GM19238 (cell line): ENCODE measurements around the gene NAGLU.

Experiments used
- DNase-seq: peaks from one replicate; pipeline ENCODE4 v3.0.0; 2011; ENCODE audit warnings: low spot score; ENCODE audit not compliant: insufficient read length

The NAGLU gene

DNA sequence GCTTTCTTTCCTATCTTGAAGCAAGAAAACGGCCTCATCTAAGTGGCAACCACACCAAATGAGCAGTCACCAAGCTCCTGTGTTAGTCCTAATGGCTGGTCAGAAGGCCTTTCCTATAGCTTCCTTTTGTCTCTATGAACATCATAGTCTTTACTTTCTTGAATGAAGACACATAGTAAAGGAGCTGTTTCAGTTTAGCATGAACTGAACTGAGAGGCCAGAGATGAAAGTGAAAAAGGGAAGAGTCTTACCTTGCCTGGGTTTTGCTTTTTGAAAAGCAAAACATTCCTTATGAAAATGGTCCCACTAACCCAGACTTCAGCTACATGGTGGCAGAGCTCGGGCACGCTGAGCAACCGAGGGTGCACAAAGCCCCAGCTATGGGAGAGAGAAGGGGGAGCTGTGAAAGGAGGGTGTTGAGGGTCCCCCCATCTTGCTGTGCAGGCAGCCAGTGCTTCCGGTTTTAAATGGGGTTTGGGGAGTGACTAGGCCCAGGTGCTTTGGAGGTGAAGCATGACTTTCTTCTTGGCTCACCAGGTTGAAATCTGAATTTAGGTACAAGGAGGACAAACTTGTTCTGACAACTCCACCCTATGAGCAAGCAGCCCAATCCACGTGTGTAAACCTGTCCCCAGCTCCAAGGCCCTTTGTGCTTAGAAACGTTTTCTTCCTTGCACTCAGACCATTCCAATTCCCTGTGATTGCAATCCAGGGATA lies 50.6 kb downstream of the NAGLU start:
- DNase-seq, result peak; percentile 66

- DNase-seq, result no peak
Measured at GRCh38 chr17:42590886-42591285, 54.8 kb downstream of the NAGLU start.

DNA sequence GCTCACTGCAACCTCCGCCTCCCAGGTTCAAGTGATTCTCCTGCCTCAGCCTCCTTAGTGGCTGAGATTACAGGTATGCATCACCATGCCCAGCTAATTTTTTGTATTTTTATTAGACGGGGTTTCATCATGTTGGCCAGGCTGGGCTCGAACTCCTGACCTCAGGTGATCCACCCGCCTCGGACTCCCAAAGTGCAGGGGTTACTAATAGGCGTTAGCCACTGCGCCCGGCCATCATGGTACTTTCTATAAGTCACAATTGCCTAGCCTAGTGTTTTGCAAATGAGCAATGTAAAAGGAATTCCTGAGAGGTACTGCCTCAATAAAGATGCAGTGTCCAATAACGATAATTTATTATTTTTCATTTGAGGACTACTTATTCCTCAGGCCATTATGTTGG lies 55.4 kb downstream of the NAGLU start:
- no peak for DNase-seq
